HG03066 (cell line): ENCODE data around the gene FBXO33.

Experiments
- ATAC-seq: cut with Tn5 transposase; IDR thresholded peaks from one replicate; pipeline ENCODE4 v1.9.1; 2021; ENCODE audit warnings: low read depth; ENCODE audit not compliant: unreplicated experiment

FBXO33 gene

DNA sequence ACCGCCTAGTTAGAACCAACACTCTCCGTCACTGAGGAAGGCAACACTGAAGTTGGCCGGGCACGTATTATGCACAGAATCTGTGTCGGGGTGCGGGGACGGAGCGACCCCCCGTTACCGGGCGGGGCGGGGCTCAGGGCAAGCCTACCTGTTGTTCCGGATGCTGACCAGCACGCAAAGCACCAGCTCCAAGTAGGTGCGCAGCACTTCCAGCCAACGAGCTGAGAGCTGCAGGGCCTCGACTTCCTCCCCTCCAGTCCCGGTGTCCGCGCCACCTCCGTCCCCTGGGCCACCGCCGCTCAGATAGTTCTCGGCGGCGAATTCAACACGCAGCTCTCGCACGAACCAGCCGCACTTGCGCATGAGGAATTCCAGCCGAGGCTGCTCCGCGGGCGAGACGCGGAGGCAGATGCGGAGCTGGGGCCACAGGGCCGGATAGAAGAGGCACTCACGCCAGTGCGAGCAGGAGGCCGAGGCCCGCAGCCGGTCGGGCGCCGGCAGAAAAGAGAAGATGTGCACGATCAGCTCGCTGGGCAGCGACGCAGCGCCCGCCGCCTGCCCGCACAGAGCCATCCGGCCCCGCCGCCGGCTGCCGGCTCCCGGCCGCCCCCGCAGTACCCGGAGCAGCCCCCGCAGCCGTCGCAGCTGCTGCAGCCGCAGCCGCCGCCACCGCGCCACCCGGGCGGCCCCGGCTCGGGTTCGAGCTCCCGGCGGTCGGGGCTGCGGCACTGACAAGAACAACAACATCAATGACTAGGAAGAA lies 636 bp downstream of the FBXO33 start:
- peak; percentile 8 for ATAC-seq

DNA sequence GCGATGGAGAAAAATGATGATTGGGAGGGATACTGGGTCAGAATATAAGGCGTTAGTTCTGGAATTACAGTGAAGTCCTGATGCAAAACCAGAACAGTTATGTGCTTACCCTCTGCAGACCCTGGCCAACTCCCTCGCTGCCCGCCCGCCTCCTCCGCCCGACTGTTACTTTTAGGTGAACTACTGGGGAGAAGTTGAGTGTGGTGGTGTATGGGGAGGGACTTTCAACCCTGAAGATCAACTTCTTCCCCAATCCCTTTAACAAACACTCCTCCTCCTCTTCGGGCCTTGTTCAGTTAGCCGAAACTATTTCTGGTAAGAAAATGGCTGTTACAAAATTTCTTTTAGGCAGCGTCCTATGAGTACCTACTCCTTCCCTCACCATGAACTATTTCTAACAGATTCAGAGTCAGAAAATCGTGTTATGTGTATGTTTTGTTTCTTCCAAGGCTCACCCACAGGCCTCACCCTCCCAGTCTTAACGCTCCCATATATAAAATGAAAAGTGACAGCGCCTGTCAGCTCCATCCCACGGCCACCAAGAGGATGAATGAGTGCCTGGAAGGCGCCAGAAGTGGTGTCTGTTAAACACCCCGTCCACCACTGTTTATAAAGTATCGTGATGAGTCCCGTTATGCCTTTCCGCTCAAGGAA lies 1.3 kb downstream of the FBXO33 start:
- ATAC-seq: no peak

DNA sequence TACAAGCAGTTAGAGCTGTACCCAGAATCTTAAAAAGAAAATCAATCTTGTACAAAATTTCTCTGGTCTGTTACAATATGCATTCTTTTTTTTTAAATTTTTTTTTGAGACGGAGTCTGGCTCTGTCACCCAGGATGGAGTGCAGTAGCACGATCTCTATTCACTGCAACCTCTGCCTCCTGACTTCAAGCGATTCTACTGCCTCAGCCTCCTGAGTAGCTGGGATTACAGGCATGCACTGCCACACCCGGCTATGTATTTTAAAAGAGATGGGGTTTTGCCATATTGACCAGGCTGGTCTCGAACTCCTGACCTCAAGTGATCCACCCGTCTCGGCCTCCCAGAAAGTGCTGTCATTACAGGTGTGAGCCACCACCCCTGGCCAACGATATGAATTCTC lies 4.1 kb downstream of the FBXO33 start:
- no peak for ATAC-seq

DNA sequence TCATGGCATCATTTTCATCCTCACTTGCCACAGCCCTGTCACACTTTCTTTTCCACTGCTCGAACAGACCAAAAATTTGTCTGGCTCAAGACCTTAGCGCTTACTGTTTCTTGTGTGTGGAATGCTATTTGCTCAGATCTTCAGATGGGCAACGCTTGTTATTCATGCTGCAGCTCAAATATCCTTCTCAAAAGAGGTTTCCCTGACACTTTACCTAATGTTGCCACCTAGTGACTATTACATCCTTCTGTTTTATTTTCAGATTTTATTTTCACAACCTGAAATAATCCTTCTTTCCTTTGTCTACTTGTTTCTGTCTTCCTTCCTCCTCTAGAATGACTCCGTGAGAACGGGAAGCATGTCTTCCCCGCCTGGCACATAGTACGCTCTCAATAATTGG lies 5.6 kb downstream of the FBXO33 start:
- ATAC-seq: no peak

DNA sequence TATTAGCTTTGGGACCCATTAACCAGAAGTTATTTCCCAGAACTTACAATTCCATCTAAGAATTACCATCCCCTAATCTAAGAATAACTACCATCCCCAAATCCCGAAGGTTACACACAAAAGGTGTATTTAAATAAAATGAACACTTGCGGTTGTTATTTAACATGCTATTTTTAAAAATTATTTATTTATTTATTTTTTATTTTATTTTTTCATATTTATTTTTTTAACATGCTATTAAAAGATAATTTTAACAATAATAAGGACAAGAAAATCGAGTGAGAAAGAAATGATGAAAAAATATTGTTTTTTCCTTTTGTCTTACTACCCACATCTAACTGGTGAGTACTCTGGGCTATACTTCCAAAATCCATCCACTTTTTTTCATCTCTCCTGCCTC lies 6.3 kb downstream of the FBXO33 start:
- ATAC-seq: no peak

DNA sequence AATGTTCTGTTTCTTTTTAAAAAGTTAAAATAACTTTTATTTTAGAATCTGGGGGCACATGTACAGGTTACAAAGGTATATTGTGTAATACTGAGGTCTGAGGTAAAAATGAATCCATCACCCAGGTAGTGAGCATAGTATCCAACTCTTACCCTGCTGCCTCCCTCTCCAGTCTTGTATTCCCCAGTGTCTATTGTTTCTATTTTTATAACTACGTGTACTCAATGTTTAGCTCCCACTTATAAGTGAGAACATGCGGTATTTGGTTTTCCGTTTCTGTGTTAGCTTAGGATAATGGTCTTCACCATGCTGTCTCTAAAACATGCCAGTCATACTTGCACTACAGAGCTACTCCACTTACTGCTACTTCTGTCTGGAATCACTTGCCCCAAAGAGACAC lies 8.4 kb downstream of the FBXO33 start:
- no peak for ATAC-seq

DNA sequence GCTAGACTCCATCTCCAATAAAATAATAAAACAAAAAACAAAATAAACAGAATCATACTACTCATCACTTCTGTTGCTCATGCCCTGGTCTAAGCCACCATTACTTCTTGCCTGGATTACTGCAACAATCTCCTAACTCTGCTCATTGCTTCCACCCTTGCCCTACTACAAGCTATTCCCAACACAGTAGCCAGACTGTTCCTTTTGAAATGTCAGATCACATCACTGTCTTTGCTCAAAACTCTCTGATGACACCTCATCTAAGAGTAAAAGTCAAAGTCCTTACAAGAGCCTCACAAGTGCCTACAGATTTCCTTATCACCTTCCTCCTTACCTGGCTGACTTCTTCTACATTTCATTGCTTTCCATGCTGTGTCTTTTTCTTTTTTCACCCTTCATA lies 10.0 kb downstream of the FBXO33 start:
- ATAC-seq: no peak

DNA sequence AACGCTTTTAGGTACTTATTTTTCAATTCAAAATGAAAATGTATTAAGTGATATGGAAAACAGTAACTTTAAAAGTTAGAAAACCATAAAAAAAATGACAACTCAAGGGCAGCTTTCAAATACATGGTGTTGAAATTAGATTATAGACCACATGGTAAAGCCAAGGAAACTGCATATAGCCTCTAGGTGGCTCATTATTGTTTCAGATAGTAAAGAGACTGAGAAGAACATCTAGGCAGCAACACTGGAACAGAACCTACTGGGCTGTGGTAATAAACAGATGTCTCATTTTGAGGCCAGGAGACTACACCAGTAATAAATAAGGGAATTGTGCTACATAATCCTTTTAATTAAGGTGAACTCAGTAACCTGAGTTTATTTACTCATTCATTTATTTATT lies 13.0 kb downstream of the FBXO33 start:
- no peak for ATAC-seq

DNA sequence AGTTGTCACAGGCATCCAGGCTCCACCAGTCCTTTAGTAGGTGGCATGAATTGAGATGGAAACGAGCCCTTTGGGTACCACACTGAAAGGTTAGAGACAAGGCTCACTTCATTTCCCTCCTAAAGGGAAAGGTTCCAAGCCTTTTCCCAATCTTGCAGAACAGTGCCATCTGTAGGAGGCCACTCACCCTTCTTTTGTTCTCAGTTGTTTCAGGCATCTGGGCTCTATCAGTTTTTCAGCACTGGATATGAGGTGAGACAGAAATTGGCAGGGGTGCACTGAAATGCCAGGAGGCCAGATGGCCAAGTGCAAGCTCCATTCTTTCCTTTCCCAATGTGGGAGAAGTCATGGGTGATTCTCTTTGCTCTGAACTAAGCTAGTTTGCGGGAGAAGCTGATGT lies 15.2 kb downstream of the FBXO33 start:
- ATAC-seq: no peak

DNA sequence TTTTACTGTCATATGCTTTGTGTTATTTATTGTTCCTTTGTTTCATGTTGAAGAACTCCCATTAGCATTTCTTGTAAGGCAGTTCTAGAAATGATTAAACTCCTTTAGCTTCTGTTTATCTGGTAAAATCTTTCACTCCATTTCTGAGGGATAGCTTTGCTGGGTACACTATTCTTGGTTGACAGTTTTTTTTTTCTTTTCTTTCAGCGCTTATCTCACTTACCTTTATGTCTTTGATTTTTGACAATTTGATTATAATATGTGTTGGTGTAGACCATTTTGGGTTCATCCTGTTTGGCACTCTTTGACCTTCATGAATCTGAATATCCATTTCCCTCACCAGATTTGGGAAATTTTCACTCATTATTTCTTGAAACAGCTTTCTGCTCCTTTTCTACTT lies 16.2 kb downstream of the FBXO33 start:
- ATAC-seq: no peak

DNA sequence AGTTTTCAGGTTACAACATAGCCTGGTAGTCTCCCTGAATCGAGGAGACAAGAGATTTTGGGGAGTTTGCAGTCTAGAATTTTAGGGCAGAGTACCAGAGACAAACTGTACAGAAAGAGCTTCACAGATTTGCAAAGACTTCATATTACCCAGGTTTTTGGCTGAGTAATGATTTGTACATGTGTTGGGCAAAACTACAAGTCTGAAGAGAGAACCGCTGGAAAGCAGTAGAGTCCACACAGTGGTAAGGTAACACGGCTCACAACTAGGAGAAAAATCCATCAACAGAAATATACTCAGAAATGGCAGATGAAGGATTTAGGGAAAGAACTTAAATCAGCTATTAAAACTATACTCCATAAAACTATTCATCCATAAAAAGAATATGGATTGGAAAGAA lies 25.7 kb downstream of the FBXO33 start:
- no peak for ATAC-seq

DNA sequence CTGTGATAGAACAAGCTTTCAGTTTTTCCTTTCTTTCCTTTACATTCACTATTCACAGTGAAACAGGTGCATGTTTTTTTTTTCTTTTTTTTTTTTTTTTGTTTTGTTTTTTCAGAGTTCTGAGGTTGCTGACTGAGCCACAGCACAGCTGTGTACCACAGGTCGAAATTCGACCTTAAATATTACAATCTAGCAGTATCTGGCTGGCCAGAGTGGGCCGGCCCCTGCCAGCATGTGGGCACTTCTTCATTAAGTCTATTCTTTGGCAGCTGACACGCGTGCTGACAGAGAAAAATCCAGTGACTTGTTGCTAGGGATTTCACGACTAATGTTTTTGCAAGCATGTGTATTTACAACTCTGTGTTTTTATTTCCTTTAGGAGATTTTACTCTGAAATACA lies 33.9 kb downstream of the FBXO33 start:
- ATAC-seq: no peak

DNA sequence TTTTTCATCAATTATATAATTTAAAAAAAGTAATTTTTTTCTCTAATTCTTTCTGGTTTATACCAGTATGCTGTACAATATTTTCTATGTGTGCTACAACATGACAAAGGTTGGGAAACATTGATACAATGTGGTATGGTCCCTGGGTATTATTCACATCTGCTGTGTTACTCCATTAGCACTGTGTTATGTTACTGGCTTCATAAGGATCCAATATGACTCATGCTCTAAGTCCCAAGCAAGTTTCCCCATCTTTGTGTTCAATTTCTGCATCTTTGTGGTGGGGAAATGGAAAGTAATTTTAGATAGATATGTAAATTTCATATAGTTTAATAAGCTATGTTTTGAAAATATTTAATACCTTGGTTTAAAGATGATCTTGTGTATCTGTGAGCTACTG lies 35.8 kb downstream of the FBXO33 start:
- no peak for ATAC-seq

DNA sequence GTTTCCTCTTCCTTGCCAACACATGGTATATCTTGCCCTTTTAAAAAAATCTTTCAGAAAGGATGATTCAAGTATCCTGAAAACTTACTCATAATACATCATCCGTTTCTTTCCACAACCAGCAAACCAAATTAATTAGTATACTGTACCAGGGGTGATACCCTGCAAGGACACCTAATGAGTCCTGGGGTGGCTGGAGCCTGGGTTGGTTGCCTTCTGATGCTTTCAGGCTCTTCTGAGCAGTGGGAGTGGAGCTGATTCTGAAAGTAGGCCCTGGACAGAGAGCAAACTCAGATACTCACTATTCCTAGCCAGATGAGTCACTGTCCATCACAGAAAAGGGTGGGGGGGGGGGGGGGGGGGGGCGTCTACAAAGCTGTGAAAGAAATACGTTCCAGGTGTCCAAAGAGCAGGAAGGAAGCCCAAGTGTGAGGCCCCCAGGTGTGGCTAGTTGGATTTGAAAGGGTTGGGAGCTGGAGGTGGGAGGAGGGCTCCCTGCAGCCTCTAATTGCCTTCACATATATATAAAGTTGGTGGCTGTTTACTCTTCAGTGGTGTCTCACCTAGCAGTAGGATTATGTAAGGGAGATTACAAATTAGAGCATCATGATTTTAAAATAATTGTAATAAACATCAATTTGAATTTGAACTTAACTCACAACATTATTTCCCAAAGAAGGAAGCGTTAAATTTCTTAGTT lies 36.5 kb downstream of the FBXO33 start:
- no peak for ATAC-seq

DNA sequence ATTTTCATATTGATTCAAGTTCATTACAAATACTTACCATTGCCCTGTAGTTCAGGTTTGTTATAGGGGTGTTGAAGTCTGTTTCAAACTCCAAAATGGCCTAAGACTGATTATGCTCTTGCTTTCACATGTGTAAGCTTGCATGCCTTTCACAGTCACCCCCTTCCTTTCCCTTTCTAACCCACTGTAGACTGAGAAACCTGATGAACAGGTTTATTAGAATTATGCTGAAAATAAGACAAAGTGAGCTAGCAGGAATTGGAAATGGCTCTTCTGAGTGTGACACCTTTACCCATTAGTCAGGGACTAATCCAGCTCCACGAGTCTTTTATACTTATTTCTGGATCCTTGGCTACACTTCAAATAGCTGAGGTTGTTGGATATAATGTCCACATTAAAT lies 38.9 kb downstream of the FBXO33 start:
- ATAC-seq: no peak

DNA sequence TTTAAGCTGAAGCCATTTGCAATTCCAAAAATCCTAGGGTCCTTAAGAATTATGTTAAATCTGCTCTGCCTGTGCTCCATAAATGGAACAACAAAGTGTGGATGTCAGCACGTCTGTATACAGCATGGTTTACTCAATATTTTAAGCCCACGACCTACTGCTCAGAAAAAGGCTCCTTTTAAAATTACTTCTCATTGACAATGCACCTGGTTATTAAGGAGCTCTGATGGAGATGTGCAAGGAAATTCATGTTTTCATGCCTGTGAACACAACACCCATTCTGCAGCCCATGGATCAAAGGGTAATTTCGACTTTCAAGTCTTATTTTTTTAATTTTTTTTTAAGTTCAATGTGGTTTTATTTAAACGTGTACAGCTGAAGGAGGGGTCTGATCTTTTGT lies 48.1 kb downstream of the FBXO33 start:
- ATAC-seq: no peak

DNA sequence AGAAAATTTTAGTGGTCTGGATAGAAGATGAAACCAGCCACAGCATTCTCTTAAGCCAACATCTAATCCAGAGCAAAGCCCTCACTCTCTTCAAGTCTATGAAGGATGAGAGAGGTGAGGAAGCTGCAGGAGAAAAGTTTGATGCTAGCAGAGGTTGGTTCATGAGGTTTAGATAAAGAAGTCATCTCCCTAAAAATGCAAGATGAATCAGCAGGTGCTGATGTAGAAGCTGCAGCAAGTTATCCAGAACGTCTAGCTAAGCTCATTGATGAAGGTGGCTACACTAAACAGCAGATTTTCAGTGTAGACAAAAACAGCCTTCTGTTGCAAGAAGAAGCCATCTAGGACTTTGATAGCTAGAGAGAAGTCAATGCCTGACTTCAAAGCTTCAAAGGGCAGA lies 48.5 kb downstream of the FBXO33 start:
- no peak for ATAC-seq

DNA sequence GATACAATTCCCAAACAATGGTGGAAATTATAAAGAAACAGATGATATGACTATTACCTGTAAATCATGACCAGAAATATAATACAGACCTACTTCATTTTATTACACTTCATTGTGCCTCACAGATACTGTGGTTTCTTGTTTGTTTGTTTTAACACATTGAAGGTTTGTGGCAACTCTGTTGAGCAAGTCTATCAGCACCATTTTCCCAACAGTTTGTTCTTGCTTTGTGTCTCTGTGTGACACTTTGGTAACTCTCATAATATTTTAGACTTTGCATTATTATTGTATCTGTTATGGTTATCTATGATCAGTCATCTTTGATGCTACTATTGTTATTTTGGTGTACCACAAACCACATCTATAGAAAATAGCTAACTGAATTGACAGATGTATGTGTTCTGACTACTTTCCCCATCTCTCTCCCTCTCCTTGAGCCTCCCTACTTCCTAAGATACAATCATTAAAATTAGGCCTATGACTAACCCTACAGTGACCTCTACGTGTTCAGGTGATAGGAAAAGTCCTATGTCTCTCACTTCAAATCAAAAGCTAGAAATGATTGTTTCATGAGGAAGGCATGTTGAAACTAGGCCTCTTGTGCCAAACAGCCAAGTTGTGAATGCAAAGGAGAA lies 49.1 kb downstream of the FBXO33 start:
- ATAC-seq: no peak

DNA sequence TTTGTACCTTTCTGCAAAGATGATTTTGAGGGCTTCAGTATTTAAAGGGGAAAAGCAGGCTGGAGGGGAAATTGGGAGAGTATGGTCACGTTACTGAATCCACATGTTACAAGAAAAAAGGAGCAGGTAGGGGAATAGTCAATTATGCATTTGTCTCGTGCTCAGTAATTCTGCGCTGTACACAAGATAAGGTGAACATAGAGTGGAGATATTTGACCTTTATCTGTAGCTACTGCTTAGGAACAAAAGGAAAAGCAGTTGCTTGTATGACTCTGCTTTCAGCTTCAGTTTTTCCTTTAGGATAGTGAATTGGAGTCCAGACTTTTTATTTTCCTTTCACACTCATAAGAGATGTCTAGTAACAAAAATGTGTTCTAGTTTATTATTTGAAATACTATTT lies 49.8 kb downstream of the FBXO33 start:
- ATAC-seq: no peak

DNA sequence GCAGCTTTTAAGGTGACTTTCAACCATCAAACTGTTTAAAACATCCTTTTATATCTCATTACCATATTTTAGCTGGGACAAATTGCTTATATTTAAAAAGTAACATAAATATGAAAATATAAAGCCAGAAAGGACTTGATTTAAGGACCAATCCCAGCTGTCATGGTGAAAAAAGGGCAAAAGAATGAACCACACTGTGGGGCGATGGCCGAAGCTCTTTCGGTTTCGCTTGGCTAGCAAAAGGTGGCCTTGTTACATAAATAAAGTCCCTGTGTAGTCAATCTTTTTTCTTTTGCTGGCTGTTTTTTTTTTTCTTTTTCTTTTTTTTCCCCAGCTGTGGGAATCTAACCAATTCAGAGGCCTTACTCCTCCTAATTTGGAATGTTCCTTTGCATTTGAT lies 50.9 kb downstream of the FBXO33 start:
- ATAC-seq: no peak

DNA sequence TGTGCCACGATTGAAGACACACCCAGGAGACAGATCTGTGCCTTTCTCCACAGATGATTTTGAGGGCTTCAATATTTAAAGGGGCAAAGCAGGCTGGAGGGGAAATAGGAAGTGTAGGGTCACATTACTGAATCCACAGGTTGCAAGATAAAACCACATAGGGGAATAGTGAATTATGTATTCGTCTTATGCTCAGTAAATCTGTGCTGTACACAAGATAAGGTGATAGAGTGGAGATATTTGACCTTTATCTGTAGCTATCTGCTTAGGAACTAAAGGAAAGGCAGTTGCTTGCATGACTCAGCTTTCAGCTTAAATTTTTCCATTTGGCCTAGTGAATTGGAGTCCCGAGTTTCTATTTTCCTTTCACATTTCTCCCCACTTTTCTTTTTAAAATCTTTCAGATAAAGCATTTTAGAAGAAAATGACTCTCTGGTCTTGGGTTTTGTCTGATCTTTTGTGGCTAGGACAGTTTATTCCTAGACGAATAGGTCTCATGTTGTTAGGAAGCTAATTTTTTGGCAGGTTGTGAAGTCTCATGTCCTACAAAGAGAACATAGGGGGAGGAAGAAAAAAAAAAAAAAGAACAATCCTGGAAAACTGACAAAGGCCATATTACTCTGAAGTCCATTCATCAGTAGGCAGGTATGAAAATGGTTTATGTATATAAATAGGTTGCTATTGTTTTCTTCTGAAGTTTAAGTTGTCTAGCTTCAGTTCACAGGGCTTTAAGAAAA lies 55.4 kb downstream of the FBXO33 start:
- ATAC-seq: no peak
